Neural progenitor cell (in vitro differentiated cells): Measurements from ENCODE around the gene ATF6B. TPM values are rescaled to one million over a fixed set of nuclear protein-coding genes. Genes with fewer than 3 reads are reported as not detected.

Source experiments
- DNase-seq: peaks from one replicate; pipeline ENCODE4 v3.0.0-alpha.2; 2016; ENCODE audit warnings: low spot score
- H2AFZ ChIP-seq: fragments of 200-600 bp; sonication (generic); replicated peaks from 2 replicates; pipeline ENCODE4 v1.6.1; 2016; ENCODE audit warnings: antibody characterized with exemption
- H3F3A ChIP-seq: fragments of 200-600 bp; sonication (generic); 2 replicates; pipeline ENCODE4 v1.6.1; 2016; ENCODE audit warnings: antibody characterized with exemption, low read depth
- H3K27ac ChIP-seq: fragments of 200-600 bp; sonication (generic); 2 replicates; pipeline ENCODE4 v1.5.1; 2016; ENCODE audit warnings: mild to moderate bottlenecking
- H3K27me3 ChIP-seq: fragments of 200-600 bp; sonication (generic); 2 replicates; pipeline ENCODE4 v1.6.1; 2016; ENCODE audit warnings: mild to moderate bottlenecking, moderate library complexity
- H3K36me3 ChIP-seq: fragments of 200-600 bp; sonication (generic); 2 replicates; pipeline ENCODE4 v1.5.1; 2016
- H3K4me1 ChIP-seq: fragments of 200-600 bp; sonication (generic); 2 replicates; pipeline ENCODE4 v1.6.1; 2016; ENCODE audit warnings: mixed run types
- H3K4me2 ChIP-seq: fragments of 200-600 bp; sonication (generic); 2 replicates; pipeline ENCODE4 v1.6.1; 2016
- H3K4me3 ChIP-seq: fragments of 200-600 bp; sonication (generic); 2 replicates; pipeline ENCODE4 v1.5.1; 2016
- H3K79me2 ChIP-seq: fragments of 200-600 bp; sonication (generic); 2 replicates; pipeline ENCODE4 v1.6.1; 2016; ENCODE audit warnings: low read depth
- H3K9ac ChIP-seq: fragments of 200-600 bp; sonication (generic); 2 replicates; pipeline ENCODE4 v1.6.1; 2016
- H3K9me3 ChIP-seq: fragments of 200-600 bp; sonication (generic); 2 replicates; pipeline ENCODE4 v1.5.1; 2016; ENCODE audit warnings: low read depth
- H4K20me1 ChIP-seq: fragments of 200-600 bp; sonication (generic); 2 replicates; pipeline ENCODE4 v1.6.1; 2016; ENCODE audit warnings: low read depth
- H3K27ac Mint-ChIP-seq: 3 replicates; pipeline ENCODE4 v1.8.0; 2021; ENCODE audit warnings: mixed read lengths
- H3K27me3 Mint-ChIP-seq: 2 replicates; pipeline ENCODE4 v1.8.0; 2022; ENCODE audit warnings: low read depth, mild to moderate bottlenecking, inconsistent platforms, moderate library complexity, mixed read lengths; ENCODE audit not compliant: insufficient read depth
- H3K36me3 Mint-ChIP-seq: 3 replicates; pipeline ENCODE4 v1.8.0; 2021; ENCODE audit warnings: mixed read lengths
- H3K4me1 Mint-ChIP-seq: 3 replicates; pipeline ENCODE4 v1.8.0; 2021; ENCODE audit warnings: mixed read lengths
- H3K4me3 Mint-ChIP-seq: 3 replicates; pipeline ENCODE4 v1.8.0; 2021; ENCODE audit warnings: mild to moderate bottlenecking, moderate library complexity, mixed read lengths
- H3K9me3 Mint-ChIP-seq: 3 replicates; pipeline ENCODE4 v1.8.0; 2020; ENCODE audit warnings: mixed read lengths
- EZH2 ChIP-seq: fragments of 200-600 bp; sonication (generic); IDR thresholded peaks from 2 replicates; pipeline ENCODE4 v1.6.1; 2017; ENCODE audit warnings: antibody characterized with exemption, mild to moderate bottlenecking, moderate library complexity
- EZH2phosphoT487 ChIP-seq: fragments of 200-600 bp; sonication (generic); IDR thresholded peaks from 2 replicates; pipeline ENCODE4 v1.6.1; 2017; ENCODE audit warnings: antibody characterized with exemption
- total RNA-seq: library from RNA; depleted of rRNA; stranded (reverse); fragments of >200 nt; gene quantifications from 2 replicates; pipeline ENCODE4 v1.2.3, GENCODE V29; 2015; ENCODE audit warnings: low replicate concordance
- TF ChIP-seq, protein P1 (sequence below): fragments of 200-600 bp; sonication (generic); IDR thresholded peaks from 2 replicates; pipeline ENCODE4 v1.5.1; 2017; ENCODE audit warnings: antibody characterized with exemption, mild to moderate bottlenecking

ATF6B gene
- total RNA-seq, 1 donor from 2014 or later, result 19.4 TPM

- Mint-ChIP-seq H3K27me3 (peaks cover 14% of the 10 kb centered on the region), H3K27ac (peak within 1 kb of the TSS; percentile 98), H3K4me3 (peak within 1 kb of the TSS; percentile 100), H3K36me3 (peaks cover 22% of the 10 kb centered on the region), H3K9me3 (no peaks in the 10 kb centered on the region), H3K4me1 (peaks cover 43% of the 10 kb centered on the region)
- Histone ChIP-seq H3K4me2 (peak within 1 kb of the TSS; percentile 86), H3K9ac (no peak within 1 kb of the TSS), H3F3A (peaks cover 18% of the 10 kb centered on the region), H3K9me3 (no peaks in the 10 kb centered on the region), H3K27ac (no peak within 1 kb of the TSS), H3K27me3 (peaks cover 61% of the 10 kb centered on the region), H3K4me1 (peaks cover 18% of the 10 kb centered on the region), H2AFZ (no peak within 1 kb of the TSS), H4K20me1 (peaks cover 5% of the 10 kb centered on the region), H3K36me3 (no peaks in the 10 kb centered on the region), H3K79me2 (peaks cover 9% of the 10 kb centered on the region), H3K4me3 (peak within 1 kb of the TSS; percentile 65)
- no peak for TF ChIP-seq EZH2phosphoT487
- TF ChIP-seq, protein P1, sequence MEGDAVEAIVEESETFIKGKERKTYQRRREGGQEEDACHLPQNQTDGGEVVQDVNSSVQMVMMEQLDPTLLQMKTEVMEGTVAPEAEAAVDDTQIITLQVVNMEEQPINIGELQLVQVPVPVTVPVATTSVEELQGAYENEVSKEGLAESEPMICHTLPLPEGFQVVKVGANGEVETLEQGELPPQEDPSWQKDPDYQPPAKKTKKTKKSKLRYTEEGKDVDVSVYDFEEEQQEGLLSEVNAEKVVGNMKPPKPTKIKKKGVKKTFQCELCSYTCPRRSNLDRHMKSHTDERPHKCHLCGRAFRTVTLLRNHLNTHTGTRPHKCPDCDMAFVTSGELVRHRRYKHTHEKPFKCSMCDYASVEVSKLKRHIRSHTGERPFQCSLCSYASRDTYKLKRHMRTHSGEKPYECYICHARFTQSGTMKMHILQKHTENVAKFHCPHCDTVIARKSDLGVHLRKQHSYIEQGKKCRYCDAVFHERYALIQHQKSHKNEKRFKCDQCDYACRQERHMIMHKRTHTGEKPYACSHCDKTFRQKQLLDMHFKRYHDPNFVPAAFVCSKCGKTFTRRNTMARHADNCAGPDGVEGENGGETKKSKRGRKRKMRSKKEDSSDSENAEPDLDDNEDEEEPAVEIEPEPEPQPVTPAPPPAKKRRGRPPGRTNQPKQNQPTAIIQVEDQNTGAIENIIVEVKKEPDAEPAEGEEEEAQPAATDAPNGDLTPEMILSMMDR, result no peak
- TF ChIP-seq EZH2, result no peak
- DNase-seq, result peak; percentile 58
Measured at GRCh38 chr6:32151863-32152768, 24.1 kb upstream of the ATF6B start, which contains the start of gene PRRT1. PRRT1 (minus strand) TSS chr6:32151939; CDS start chr6:32151827, 112 bp downstream.

GRCh38 chr6:32151181-32151862 is 23.3 kb upstream of the ATF6B start:
- TF ChIP-seq EZH2, result no peak
- Mint-ChIP-seq H3K4me1 (peaks cover 49% of the 10 kb centered on the region), H3K9me3 (no peaks in the 10 kb centered on the region), H3K27me3 (peaks cover 14% of the 10 kb centered on the region), H3K27ac (peak overlapping the region; percentile 1), H3K4me3 (peak overlapping the region; percentile 83), H3K36me3 (peaks cover 22% of the 10 kb centered on the region)
- no peak overlapping the region for H2AFZ ChIP-seq
- H3F3A ChIP-seq, result peaks cover 18% of the 10 kb centered on the region
- H3K79me2 ChIP-seq, result peaks cover 9% of the 10 kb centered on the region
- H3K9ac ChIP-seq, result no peak overlapping the region
- H4K20me1 ChIP-seq, result peaks cover 5% of the 10 kb centered on the region
- DNase-seq, result no peak
- no peaks in the 10 kb centered on the region for H3K9me3 ChIP-seq
- no peak overlapping the region for H3K27ac ChIP-seq
- peak overlapping the region; percentile 86 for H3K4me2 ChIP-seq
- peaks cover 18% of the 10 kb centered on the region for H3K4me1 ChIP-seq
- peaks cover 61% of the 10 kb centered on the region for H3K27me3 ChIP-seq
- H3K4me3 ChIP-seq, result peak overlapping the region; percentile 65
- no peaks in the 10 kb centered on the region for H3K36me3 ChIP-seq

- Histone ChIP-seq H3F3A (peaks cover 18% of the 10 kb centered on the region), H3K36me3 (no peaks in the 10 kb centered on the region), H3K27ac (no peak overlapping the region), H3K4me2 (peak overlapping the region; percentile 76), H3K4me1 (peaks cover 18% of the 10 kb centered on the region), H3K79me2 (peaks cover 7% of the 10 kb centered on the region), H3K4me3 (peak overlapping the region; percentile 36), H2AFZ (peak overlapping the region; percentile 55), H4K20me1 (peaks cover 5% of the 10 kb centered on the region), H3K27me3 (peaks cover 61% of the 10 kb centered on the region), H3K9me3 (no peaks in the 10 kb centered on the region), H3K9ac (no peak overlapping the region)
- H3K27me3 Mint-ChIP-seq, result peaks cover 10% of the 10 kb centered on the region
- H3K4me1 Mint-ChIP-seq, result peaks cover 52% of the 10 kb centered on the region
- peak overlapping the region; percentile 83 for H3K4me3 Mint-ChIP-seq
- TF ChIP-seq EZH2 (peak; percentile 80), EZH2phosphoT487 (peak; percentile 70)
- TF ChIP-seq, protein P1, result no peak
- peak; percentile 47 for DNase-seq
- peak overlapping the region; percentile 89 for H3K27ac Mint-ChIP-seq
- peaks cover 19% of the 10 kb centered on the region for H3K36me3 Mint-ChIP-seq
- no peaks in the 10 kb centered on the region for H3K9me3 Mint-ChIP-seq
Measured at GRCh38 chr6:32149932-32150870, 22.2 kb upstream of the ATF6B start.
